Common myeloid progenitor, CD34-positive (primary cell): ENCODE results near the gene PSMB7.

Experiments
- CTCF ChIA-PET: fragments of 350-600 bp; sonication (Branson Sonifier 250); formaldehyde crosslinking; loops from one replicate; lab custom pipeline; 2021; ENCODE audit warnings: antibody characterized with exemption; lab: Charles Lee
- POLR2A ChIA-PET: fragments of 350-600 bp; sonication (Branson Sonifier 250); formaldehyde crosslinking; loops from one replicate; lab custom pipeline; 2021; ENCODE audit warnings: antibody characterized with exemption; lab: Charles Lee
- DNase-seq, 3 donors: peaks; one replicate each; pipeline versions ENCODE4 v3.0.0 to v3.0.0-alpha.2; 2013
- H3K27ac ChIP-seq, 2 experiments: 1 replicate in 1 of 2; 2 replicates in 1 of 2; pipeline ENCODE4 v1.7.0; 2013; ENCODE audit warnings: inconsistent platforms in 2 of 2, low read length in 2 of 2, mild to moderate bottlenecking in 2 of 2, low read depth in 1 of 2, moderate library complexity in 1 of 2; ENCODE audit not compliant: severe bottlenecking in 2 of 2, insufficient read depth in 1 of 2, poor library complexity in 1 of 2
- H3K27me3 ChIP-seq, 5 experiments: replicated peaks in 2 of 5; 1 replicate in 3 of 5; 2 replicates in 2 of 5; pipeline versions ENCODE4 v1.6.1 to v1.7.0; 2013; ENCODE audit warnings: low read length in 4 of 5, mild to moderate bottlenecking in 2 of 5, moderate library complexity in 2 of 5, inconsistent platforms in 1 of 5; ENCODE audit not compliant: insufficient read depth in 5 of 5, control insufficient read depth in 4 of 5
- H3K36me3 ChIP-seq, 4 experiments: 1 replicate in 2 of 4; 2 replicates in 2 of 4; pipeline versions ENCODE4 v1.6.1 to v1.7.0; 2013; ENCODE audit warnings: low read length in 3 of 4, control low read depth in 1 of 4, mild to moderate bottlenecking in 1 of 4; ENCODE audit not compliant: control insufficient read depth in 4 of 4, insufficient read depth in 4 of 4
- H3K4me1 ChIP-seq, 4 experiments: 1 replicate in 3 of 4; 2 replicates in 1 of 4; pipeline versions ENCODE4 v1.6.1 to v1.7.1; 2013; ENCODE audit warnings: low read length in 3 of 4, mild to moderate bottlenecking in 3 of 4, control low read depth in 1 of 4, inconsistent platforms in 1 of 4, moderate library complexity in 1 of 4; ENCODE audit not compliant: control insufficient read depth in 4 of 4, insufficient read depth in 4 of 4; ENCODE audit errors: control extremely low read depth in 1 of 4
- H3K4me3 ChIP-seq, 7 experiments: 1 replicate in 4 of 7; 2 replicates in 3 of 7; pipeline versions ENCODE4 v1.5.1 to v1.7.0; 2013; ENCODE audit warnings: mild to moderate bottlenecking in 7 of 7, low read length in 6 of 7, moderate library complexity in 6 of 7, inconsistent platforms in 2 of 7, low read depth in 2 of 7, control low read depth in 1 of 7; ENCODE audit not compliant: insufficient read depth in 4 of 7, control insufficient read depth in 1 of 7; ENCODE audit errors: extremely low read depth in 1 of 7
- H3K9me3 ChIP-seq, 5 experiments: 1 replicate in 4 of 5; 2 replicates in 1 of 5; pipeline versions ENCODE4 v1.6.1 to v1.7.1; 2013; ENCODE audit warnings: low read length in 4 of 5, mild to moderate bottlenecking in 2 of 5, inconsistent platforms in 1 of 5, low read depth in 1 of 5, moderate library complexity in 1 of 5; ENCODE audit not compliant: control insufficient read depth in 4 of 5, insufficient read depth in 2 of 5; ENCODE audit errors: control extremely low read depth in 1 of 5
- WGBS: methylation state at CpG from one replicate; pipeline ENCODE4 v1.1.5; 2013; ENCODE audit not compliant: insufficient coverage; 5-methylcytosine and 5-hydroxymethylcytosine counted together

Gene PSMB7

DNA sequence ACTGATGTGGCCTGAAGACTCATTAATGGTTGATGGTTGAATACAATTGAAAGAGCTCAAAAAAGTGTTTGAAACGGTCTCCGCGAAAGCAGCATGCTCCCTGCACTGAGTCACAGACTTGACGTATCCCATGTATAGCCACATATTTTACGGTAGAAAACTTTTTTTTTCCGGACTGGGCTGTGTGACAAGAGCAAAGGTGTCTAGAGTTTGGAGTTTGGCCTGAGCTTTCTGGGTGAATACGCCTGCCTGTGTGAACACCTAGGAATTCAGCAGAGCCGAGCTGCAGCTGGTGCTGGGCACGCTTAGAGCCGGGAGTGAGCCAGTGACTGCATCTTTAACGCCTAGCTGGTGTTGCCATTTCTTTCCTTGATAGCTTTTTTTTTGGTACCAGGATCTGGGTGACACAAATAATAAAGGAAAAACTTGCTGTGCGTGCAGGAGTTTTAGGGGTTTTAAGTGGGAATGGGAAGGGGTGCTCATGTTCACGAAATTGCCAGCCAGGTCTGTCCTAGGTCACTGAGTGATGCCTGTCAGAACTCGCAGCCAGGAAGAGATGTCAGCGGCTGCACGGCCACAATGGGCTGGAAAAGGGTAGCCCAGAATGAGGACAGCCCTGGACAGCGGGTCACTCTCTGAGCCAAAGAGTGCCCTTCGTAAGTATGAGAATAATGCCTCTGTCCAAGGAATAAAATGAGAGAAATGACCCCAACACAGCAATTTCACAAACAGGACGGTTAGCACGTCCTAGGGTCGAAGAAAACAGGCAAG, 51.7 kb downstream of the PSMB7 start:
- CTCF ChIA-PET = no interaction called here
- WGBS = 97% methylated on average over 21 of the region's 21 CpGs
- peaks cover 2 to 41% (median 12%) of the 10 kb centered on the region in 4 experiments for H3K36me3 ChIP-seq

DNA sequence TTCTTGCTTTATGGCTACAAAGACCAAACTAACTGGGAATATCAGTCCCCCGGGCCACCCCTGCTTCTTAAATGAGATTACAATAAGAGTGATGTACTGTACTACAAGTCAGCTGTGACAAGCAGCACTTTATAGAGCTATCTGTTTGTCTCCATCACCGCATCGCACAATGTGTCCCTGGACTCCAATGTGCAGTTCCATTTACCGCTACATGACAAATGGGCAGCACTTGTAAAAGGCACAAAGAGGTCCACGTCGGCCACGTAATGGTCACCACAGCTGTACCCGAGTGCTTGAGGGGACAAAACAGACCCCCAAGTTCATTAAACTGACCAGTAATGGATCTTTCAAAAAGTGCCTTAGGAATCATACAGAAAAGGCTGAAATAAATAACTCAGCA, 54.1 kb downstream of the PSMB7 start:
- peaks cover 0 to 50% (median 14%) of the 10 kb centered on the region in 4 experiments for H3K36me3 ChIP-seq
- WGBS = 94% methylated on average over 7 of the region's 8 CpGs

More for the DNA sequence above, 51.7 kb downstream of the PSMB7 start:
- no peaks in the 10 kb centered on the region for H3K9me3 ChIP-seq
- no peak overlapping the region for H3K27ac ChIP-seq
- POLR2A ChIA-PET = interaction anchor here (0.6 kb wide), 1 partner anchor 11 kb away, joined by 4 read pairs; no protein-coding TSS in a partner anchor
- no peak overlapping the region for H3K4me3 ChIP-seq
- DNase-seq = no peak
- no peaks in the 10 kb centered on the region for H3K27me3 ChIP-seq
- H3K4me1 ChIP-seq = no peaks in the 10 kb centered on the region

GRCh38 chr9:124359855-124360678, 55.2 kb downstream of the PSMB7 start:
- ChIA-PET CTCF (interaction anchor here (2.9 kb wide), 1 partner anchor 233 kb away, joined by 11 read pairs; no protein-coding TSS in a partner anchor), POLR2A (no interaction called here)
- Histone ChIP-seq H3K4me3 (no peak overlapping the region), H3K9me3 (no peaks in the 10 kb centered on the region), H3K36me3 (peaks cover 3 to 58% (median 19%) of the 10 kb centered on the region in 4 experiments), H3K27ac (no peak overlapping the region), H3K4me1 (no peaks in the 10 kb centered on the region), H3K27me3 (no peaks in the 10 kb centered on the region)
- WGBS = 92% methylated on average over 10 of the region's 11 CpGs
- no peak for DNase-seq

More for the DNA sequence above, 54.1 kb downstream of the PSMB7 start:
- Histone ChIP-seq H3K27me3 (no peaks in the 10 kb centered on the region), H3K4me1 (no peaks in the 10 kb centered on the region), H3K27ac (no peak overlapping the region), H3K4me3 (no peak overlapping the region), H3K9me3 (no peaks in the 10 kb centered on the region)
- POLR2A ChIA-PET = no interaction called here
- CTCF ChIA-PET = interaction anchor here (0.8 to 2.9 kb wide), 5 partner anchors 15 to 959 kb away, joined by 3 to 11 read pairs (median 4); no protein-coding TSS in a partner anchor
- no peak for DNase-seq

GRCh38 chr9:124359426-124359825, 55.8 kb downstream of the PSMB7 start:
- no peaks in the 10 kb centered on the region for H3K9me3 ChIP-seq
- H3K36me3 ChIP-seq = peaks cover 3 to 58% (median 20%) of the 10 kb centered on the region in 4 experiments
- ChIA-PET CTCF (interaction anchor here (0.7 kb wide), 1 partner anchor 231 kb away, joined by 3 read pairs; no protein-coding TSS in a partner anchor), POLR2A (no interaction called here)
- WGBS = 100% methylated on average over 2 of the region's 6 CpGs
- no peak for DNase-seq
- H3K27ac ChIP-seq = no peak overlapping the region
- H3K4me3 ChIP-seq = no peak overlapping the region
- H3K4me1 ChIP-seq = no peaks in the 10 kb centered on the region
- H3K27me3 ChIP-seq = no peaks in the 10 kb centered on the region

DNA sequence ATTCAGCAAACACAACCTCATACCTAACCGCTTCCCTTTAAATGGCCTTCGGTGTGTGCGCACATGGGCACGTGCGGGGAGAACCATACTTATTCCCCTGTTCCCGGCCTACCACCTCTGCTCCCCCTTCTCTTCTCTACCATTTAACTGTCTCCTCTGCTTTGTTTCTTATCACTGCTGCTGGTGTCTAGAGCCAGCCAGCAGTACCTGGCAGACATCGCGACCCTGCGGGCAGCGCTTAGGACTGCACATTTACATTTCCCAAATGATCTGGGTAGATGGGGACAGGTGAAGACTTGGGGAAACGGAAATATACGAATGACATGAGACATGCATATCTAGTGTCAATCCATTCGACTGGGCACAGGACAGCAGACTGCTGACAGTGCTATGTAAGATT, 56.6 kb downstream of the PSMB7 start:
- H3K27me3 ChIP-seq = no peaks in the 10 kb centered on the region
- 97% methylated on average over 10 of the region's 13 CpGs for WGBS
- DNase-seq = no peak
- no peak overlapping the region for H3K27ac ChIP-seq
- H3K4me3 ChIP-seq = no peak overlapping the region
- ChIA-PET POLR2A (no interaction called here), CTCF (interaction anchor here (1.4 to 1.5 kb wide), 2 partner anchors 16 to 23 kb away, joined by 3 read pairs; no protein-coding TSS in a partner anchor)
- no peaks in the 10 kb centered on the region for H3K4me1 ChIP-seq
- H3K36me3 ChIP-seq = peaks cover 4 to 60% (median 25%) of the 10 kb centered on the region in 4 experiments
- H3K9me3 ChIP-seq = no peaks in the 10 kb centered on the region

DNA sequence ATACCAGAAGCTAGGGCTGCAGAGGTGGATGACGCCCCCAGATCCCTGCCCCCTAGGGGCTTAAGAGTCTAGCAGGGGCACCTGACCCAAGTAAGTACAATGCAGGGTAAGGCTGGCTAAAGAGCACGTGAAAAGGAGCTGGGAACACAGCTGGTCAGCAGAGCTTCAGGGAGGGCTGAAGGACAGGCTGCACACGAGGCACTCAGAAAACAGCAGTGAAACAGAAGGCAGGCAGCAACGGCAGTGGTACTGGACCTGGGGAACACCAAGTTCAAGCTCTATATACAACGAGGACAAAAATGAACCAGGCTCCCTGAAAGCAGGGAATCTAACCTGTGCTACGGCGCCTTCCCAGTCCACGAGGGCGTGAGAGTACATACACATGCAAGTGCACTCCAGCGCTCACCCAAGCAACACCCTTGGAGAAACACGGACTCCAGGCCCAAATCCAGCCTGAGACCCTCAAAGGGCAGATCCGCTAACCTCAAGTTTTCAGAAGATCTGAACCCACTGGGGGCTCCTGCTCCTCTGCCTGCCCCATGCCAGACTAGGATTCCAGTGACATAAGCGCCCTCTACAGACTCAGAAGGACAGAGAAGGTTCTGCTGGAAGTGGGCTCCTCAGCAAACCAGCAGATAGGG, 57.4 kb downstream of the PSMB7 start:
- Histone ChIP-seq H3K27ac (no peak overlapping the region), H3K36me3 (peaks cover 6 to 61% (median 29%) of the 10 kb centered on the region in 4 experiments)
- WGBS = 93% methylated on average over 13 of the region's 13 CpGs

More for the DNA sequence above, 57.4 kb downstream of the PSMB7 start:
- Histone ChIP-seq H3K27me3 (no peaks in the 10 kb centered on the region), H3K4me1 (no peaks in the 10 kb centered on the region), H3K9me3 (no peaks in the 10 kb centered on the region), H3K4me3 (no peak overlapping the region)
- ChIA-PET POLR2A (no interaction called here), CTCF (interaction anchor here (0.5 to 1.5 kb wide), 4 partner anchors 17 to 231 kb away, joined by 3 to 4 read pairs (median 3); no protein-coding TSS in a partner anchor)
- peak in 2 of 3 donors; percentile 10 to 31 for DNase-seq
